Uterine smooth muscle cell (primary cell): Measurements from ENCODE around the gene PRIMPOL. TPM values are rescaled to one million over a fixed set of nuclear protein-coding genes. Genes with fewer than 3 reads are reported as not detected.

Experiments used
- total RNA-seq: library from RNA; depleted of rRNA; stranded (reverse); fragments of >200 nt; gene quantifications from 2 replicates; pipeline ENCODE4 v1.2.3, GENCODE V29; 2014

PRIMPOL gene
- total RNA-seq = 17.1 and 26.0 TPM in 2 replicates

DNA sequence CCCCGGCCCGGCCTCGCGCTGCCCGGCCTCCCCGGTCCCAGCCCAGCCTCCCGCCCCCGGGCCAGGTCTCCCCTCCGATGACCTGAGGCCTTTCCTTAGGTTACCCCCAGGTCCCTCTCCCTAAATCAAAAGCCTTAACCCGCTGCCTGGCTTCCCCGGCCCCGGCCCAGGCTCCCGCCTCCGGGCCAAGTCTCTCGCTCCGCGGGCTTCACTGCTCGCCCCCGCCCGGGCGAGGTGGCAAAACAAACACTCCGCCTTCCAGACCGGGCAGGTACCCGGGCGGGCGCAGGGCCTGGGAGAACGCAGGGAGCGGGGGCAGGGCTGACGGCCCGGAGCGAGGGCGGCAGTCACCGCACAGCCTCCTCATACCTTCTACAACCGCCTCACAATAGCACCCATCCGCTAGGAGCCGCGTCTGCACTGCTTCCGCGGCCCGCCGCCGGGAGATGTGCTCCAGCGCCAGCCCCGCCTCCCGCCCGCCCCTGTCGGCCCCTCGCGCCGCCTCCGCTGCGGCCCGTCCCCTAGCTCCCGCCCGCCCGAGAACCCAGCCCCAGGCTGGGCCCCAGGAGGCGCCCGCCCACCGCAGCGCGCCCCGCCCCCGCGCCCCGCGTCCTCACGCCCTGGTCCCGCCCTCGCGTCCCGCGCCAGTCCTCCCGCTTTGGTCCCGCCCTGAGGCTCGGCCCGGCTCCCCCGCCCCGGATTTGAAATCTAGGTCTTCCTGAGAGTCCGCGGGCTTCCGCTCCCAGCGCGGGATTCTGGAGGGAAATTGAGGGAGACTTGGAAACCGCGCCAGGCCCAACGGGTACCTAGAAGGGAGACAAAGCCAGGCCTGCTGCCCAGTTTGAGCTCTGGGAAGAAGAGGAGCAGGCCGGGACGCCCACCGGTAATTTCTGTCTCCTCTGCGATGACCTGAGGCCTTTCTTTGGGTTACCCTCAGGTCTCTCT, at the start of gene PRIMPOL, which contains the start of gene CASP3:
PRIMPOL (plus strand) TSS at position 713 of the 945 bp plus-strand sequence. CDS start 7,403 bp downstream, outside the sequence.
CASP3 (minus strand) TSS at position 422 of the 945 bp plus-strand sequence. CDS start 10,994 bp downstream, outside the sequence.

GRCh38 chr4:184733654-184734524, 84.4 kb downstream of the PRIMPOL start, which contains the start of gene CENPU:
TSS of gene CENPU (minus strand) at chr4:184734096. CDS start at chr4:184734062, 34 bp downstream.

Other genes with a start within 250 kb of the PRIMPOL start
- 23.6 and 23.7 TPM in 2 replicates for gene IRF2, start 175.2 kb upstream of the PRIMPOL start, total RNA-seq
- gene CASP3, start 291 bp upstream of the PRIMPOL start, total RNA-seq = 34.5 and 38.3 TPM in 2 replicates
- 12.5 and 26.1 TPM in 2 replicates for gene CENPU, start 84.4 kb downstream of the PRIMPOL start, total RNA-seq
- 41.8 and 55.5 TPM in 2 replicates for gene ACSL1, start 176.2 kb downstream of the PRIMPOL start, total RNA-seq